GM12891 (cell line): ENCODE data around the gene NKG7.
A peak's percentile ranks its signal among the peaks of the same experiment; 100 is the strongest.

Experiments
- DNase-seq: peaks from one replicate; pipeline ENCODE4 v3.0.0; 2011; ENCODE audit warnings: low spot score; ENCODE audit not compliant: insufficient read length
- FAIRE-seq: peaks from 2 replicates; lab custom pipeline; 2011; peaks lifted over from hg19 to GRCh38; lab: Jason Lieb, UNC
- PAX5 ChIP-seq: IDR thresholded peaks from 2 replicates; pipeline ENCODE4 v1.6.1; 2011; ENCODE audit warnings: low read length, moderate library complexity, mild to moderate bottlenecking; ENCODE audit not compliant: insufficient read depth, severe bottlenecking
- POLR2A ChIP-seq: IDR thresholded peaks from 2 replicates; pipeline ENCODE4 v1.6.1; 2011; ENCODE audit warnings: low read depth, low read length, control low read depth
- POLR2AphosphoS5 ChIP-seq: IDR thresholded peaks from 2 replicates; pipeline ENCODE4 v1.6.1; 2011; ENCODE audit warnings: low read depth, low read length, control low read depth
- POU2F2 ChIP-seq: IDR thresholded peaks from 2 replicates; pipeline ENCODE4 v1.6.1; 2011; ENCODE audit warnings: low read depth, mild to moderate bottlenecking, control low read depth, low read length, moderate library complexity
- SPI1 ChIP-seq: IDR thresholded peaks from 2 replicates; pipeline ENCODE4 v1.6.1; 2011; ENCODE audit warnings: low read depth, low read length, control low read depth
- TAF1 ChIP-seq: IDR thresholded peaks from 2 replicates; pipeline ENCODE4 v1.6.1; 2011; ENCODE audit warnings: low read depth, low read length, control low read depth

Gene NKG7

DNA sequence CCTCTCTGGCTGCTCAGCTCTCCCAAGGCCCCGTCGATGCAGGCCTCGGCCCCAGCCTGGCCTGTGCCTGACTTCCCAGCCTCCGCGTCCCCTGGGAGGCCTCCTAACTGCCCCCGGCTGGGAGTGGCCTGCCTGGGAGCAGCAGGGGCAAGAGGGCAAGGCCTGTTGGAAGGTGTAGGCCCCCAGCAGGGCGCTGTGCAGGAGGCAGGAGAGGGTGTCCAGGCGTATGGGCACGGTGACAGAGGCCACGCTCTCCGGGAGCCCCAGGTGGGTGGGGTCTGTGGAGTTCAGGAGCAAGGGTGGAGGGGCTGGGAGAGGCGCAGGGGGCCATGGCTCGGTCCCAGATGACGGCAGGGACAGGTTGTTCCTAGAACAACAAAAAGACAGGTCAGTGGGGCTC, 16.7 kb upstream of the NKG7 start:
- FAIRE-seq = no peak
- DNase-seq = no peak
- TF ChIP-seq TAF1 = no peak
- no peak for TF ChIP-seq SPI1
- TF ChIP-seq POLR2AphosphoS5 = no peak
- no peak for TF ChIP-seq POLR2A
- TF ChIP-seq PAX5 = no peak
- TF ChIP-seq POU2F2 = no peak

DNA sequence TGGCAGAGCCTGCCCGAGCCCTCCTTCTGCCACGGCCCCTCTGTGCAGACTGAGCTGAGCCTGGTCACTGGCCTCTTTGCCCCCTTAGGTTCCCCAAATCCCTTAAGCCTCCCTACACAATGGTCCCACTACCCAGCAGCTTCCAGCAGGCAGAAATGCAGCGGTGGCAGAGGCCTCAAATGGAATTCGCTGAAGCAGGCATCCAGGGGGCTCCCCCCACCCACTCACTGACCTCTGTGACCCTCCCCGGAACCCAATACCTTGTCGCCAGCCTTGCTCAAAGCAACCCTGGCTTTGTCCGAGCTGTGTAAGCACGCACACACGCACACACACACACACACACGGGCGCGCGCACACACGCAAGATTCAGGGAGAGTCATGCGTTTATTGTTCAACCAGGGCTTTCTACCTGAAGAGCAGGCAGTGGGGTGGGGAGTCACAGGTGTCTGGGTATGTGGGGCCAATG, 15.5 kb upstream of the NKG7 start, which contains the start of gene LIM2:
Gene LIM2 (minus strand): TSS at position 51 of the 466 bp plus-strand sequence. CDS start 531 bp downstream, outside the sequence.
- FAIRE-seq (peak; percentile 33), DNase-seq (no peak)
- no peak for TF ChIP-seq TAF1
- TF ChIP-seq POU2F2 = no peak
- TF ChIP-seq POLR2A = no peak
- TF ChIP-seq SPI1 = no peak
- no peak for TF ChIP-seq PAX5
- no peak for TF ChIP-seq POLR2AphosphoS5

DNA sequence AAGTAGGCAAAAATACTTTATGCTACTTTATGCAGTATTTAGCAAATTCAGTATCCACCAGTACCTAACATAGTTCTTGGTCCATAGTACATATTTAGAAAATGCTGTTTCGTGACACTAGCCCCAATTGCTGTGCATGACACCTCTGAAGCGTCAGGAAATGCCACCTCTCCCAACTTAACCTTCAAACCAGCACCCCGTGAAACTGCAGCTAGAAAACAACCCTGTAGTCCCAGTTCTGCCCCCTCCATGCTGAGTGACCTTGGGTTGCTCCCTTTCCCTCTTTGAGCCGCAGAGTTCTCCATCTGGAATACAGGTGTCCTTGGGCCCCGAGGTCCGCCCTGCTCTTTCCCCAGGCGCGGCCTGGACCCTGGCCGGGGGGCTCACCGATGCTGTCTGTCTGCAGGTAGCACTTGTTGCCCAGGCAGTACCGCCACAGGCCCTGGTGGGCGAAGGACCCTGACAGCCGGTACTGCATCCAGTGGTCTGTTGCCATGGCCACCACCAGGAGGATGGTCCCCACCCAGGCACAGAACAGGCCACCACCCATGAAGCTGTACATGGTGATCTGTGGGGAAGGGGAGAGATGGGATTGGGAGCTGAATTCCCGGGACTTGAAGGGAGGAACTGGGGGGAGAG, 14.5 kb upstream of the NKG7 start:
- no peak for TF ChIP-seq POLR2AphosphoS5
- no peak for TF ChIP-seq POLR2A
- no peak for TF ChIP-seq TAF1
- TF ChIP-seq PAX5 = no peak
- TF ChIP-seq SPI1 = no peak
- TF ChIP-seq POU2F2 = no peak
- no peak for DNase-seq
- no peak for FAIRE-seq

DNA sequence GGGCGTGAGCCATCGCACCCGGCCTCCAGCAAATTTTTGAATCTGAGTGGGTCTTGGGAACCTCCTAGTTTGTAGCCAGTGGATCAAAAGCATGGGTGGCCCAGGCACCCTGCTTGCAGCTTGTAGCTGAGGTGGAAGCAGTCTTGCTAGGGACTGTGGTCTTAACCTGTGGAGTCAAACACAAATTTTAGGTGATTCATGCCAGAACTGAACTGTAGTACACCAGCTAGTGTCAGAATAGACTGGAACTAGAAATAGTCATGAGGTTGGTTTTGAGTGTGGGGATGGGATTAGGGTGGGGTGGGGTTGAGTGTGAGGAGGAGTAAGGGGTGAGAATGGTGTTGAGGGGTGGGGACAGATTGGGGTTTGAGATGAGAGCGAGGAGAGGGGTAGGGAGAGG, 9.6 kb upstream of the NKG7 start:
- no peak for TF ChIP-seq SPI1
- TF ChIP-seq TAF1 = no peak
- TF ChIP-seq POU2F2 = no peak
- no peak for TF ChIP-seq POLR2AphosphoS5
- no peak for TF ChIP-seq PAX5
- TF ChIP-seq POLR2A = no peak
- DNase-seq (no peak), FAIRE-seq (no peak)

GRCh38 chr19:51380379-51380778, 7.9 kb upstream of the NKG7 start:
- TF ChIP-seq POLR2AphosphoS5 = no peak
- TF ChIP-seq POLR2A = no peak
- TF ChIP-seq PAX5 = no peak
- no peak for TF ChIP-seq SPI1
- no peak for TF ChIP-seq POU2F2
- no peak for TF ChIP-seq TAF1
- FAIRE-seq = no peak
- no peak for DNase-seq

- DNase-seq (no peak), FAIRE-seq (no peak)
- TF ChIP-seq TAF1 (no peak), POU2F2 (no peak), SPI1 (no peak), POLR2A (no peak), POLR2AphosphoS5 (no peak), PAX5 (no peak)
Observed at GRCh38 chr19:51377422-51377821, 5.0 kb upstream of the NKG7 start.

DNA sequence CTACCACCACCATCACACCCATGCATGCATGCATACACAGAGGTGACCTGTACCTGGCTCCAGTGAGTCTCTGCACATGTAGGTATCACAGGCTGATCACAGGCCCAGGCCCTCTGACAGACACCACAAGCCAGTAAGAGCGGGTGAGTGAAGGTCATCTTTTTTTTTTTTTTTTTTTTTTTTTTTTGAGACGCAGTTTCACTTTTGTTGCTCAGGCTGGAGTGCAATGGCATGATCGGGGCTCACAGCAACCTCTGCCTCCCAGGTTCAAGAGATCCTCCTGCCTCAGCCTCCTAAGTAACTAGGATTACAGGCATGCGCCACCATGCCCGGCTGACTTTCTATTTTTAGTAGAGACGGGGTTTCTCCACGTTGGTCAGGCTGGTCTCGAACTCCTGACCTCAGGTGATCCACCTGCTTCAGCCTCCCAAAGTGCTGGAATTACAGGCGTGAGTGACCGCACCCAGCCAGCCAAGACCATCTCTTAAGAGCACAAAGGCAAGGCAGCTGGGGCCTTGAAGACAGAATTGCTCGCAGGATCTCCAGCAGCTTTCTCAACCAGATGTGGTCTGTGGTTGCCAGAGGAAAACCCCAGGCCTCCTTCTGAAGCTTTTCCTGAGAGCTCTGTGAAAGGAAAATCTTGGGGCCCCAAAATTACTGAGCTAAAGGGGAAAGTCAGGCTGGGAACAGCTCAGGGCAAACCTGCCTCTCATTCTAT, 3.2 kb upstream of the NKG7 start:
- TF ChIP-seq POLR2A (no peak), POU2F2 (no peak), PAX5 (no peak), POLR2AphosphoS5 (no peak), SPI1 (no peak), TAF1 (no peak)
- DNase-seq = no peak
- peak; percentile 23 for FAIRE-seq

DNA sequence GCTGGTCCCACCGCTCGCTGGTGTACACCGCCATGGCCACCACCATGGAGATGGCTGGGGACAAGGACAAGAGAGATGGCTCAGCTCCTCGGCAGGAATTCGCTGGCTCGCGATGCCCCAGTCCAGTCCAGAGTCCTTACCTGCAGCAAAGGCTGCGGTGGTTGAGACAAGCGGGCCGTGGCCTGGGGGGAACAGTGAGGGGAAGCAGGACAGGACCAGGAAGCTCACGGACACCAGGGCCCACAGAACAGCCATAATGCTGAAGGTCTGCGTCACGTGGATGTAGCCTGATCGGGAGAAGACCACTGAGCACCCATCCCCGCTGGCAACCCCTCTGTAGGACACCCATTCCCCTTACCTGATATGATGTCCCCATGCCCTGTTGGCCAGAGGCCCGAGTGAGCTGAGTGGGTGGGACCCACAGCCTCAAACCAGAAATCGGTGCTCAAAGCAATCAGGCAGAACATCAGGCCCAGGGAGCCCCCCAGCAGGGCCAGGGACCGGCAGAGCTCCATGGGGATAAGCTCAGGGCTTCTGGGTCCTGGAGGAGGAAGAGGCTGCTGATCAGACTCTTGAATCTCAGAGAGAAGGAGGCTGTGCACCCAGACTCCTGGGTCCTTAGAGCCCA, 319 bp downstream of the NKG7 start:
- peak; percentile 40 for FAIRE-seq
- no peak for DNase-seq
- TF ChIP-seq POU2F2 (no peak), POLR2A (no peak), TAF1 (no peak), SPI1 (no peak), POLR2AphosphoS5 (no peak), PAX5 (no peak)
